HUDEP-2 (cell line): ENCODE results near the gene RPS28.
"Not testable (repeated sequence)": the region's sequence is repeated elsewhere in the genome, so short reads cannot be mapped to it uniquely, and the experiment has no call there.

Experiments
- DNase-seq, 76 experiments: peaks; one replicate each; lab custom pipeline; 2025; ENCODE audit not compliant: unreplicated experiment in 76 of 76; lab: John Stamatoyannopoulos, UW

RPS28 gene

GRCh38 chr19:8321067-8321985 is at the start of gene RPS28, which contains the start of gene NDUFA7:
Gene RPS28 (plus strand): TSS chr19:8321496. CDS start chr19:8321531, 35 bp downstream.
Gene NDUFA7 (minus strand): TSS chr19:8321375. CDS start chr19:8321358, 17 bp downstream.
- DNase-seq, result peak in 74 of 76 experiments; percentile 36 to 98 (median 95)

GRCh38 chr19:8276508-8276907 is 44.8 kb upstream of the RPS28 start:
- not testable (repeated sequence) for DNase-seq

GRCh38 chr19:8291337-8291736 is 30.0 kb upstream of the RPS28 start:
- DNase-seq, result not testable (repeated sequence)

- DNase-seq, result peak in 67 of 76 experiments; percentile 30 to 91 (median 69)
Observed at GRCh38 chr19:8302357-8302691, 19.0 kb upstream of the RPS28 start.

- peak in 1 of 76 experiments; percentile 65 for DNase-seq
Observed at GRCh38 chr19:8302734-8303133, 18.6 kb upstream of the RPS28 start.

GRCh38 chr19:8304841-8305621 is 16.3 kb upstream of the RPS28 start:
- DNase-seq, result peak in 42 of 76 experiments; percentile 16 to 72 (median 38)

GRCh38 chr19:8305798-8306197 is 15.5 kb upstream of the RPS28 start:
- DNase-seq, result no peak

GRCh38 chr19:8306235-8307054 is 14.9 kb upstream of the RPS28 start:
- no peak for DNase-seq

- peak in 15 of 76 experiments; percentile 15 to 69 (median 28) for DNase-seq
Observed at GRCh38 chr19:8307400-8307964, 13.8 kb upstream of the RPS28 start.

GRCh38 chr19:8307965-8308866 is 13.1 kb upstream of the RPS28 start, which contains the start of gene CD320:
Gene CD320 (minus strand): TSS chr19:8308358. CDS start chr19:8308290, 68 bp downstream.
- peak in 75 of 76 experiments; percentile 49 to 97 (median 87) for DNase-seq

GRCh38 chr19:8308891-8309291 is 12.4 kb upstream of the RPS28 start:
- DNase-seq, result no peak

- DNase-seq, result no peak
Observed at GRCh38 chr19:8310342-8311055, 10.8 kb upstream of the RPS28 start.

GRCh38 chr19:8311461-8312260 is 9.6 kb upstream of the RPS28 start:
- peak in 71 of 76 experiments; percentile 40 to 91 (median 79) for DNase-seq

GRCh38 chr19:8314981-8315640 is 6.2 kb upstream of the RPS28 start:
- not testable (repeated sequence) for DNase-seq

- DNase-seq, result no peak
Observed at GRCh38 chr19:8316351-8317125, 4.8 kb upstream of the RPS28 start.

GRCh38 chr19:8318835-8319234 is 2.5 kb upstream of the RPS28 start:
- DNase-seq, result peak in 3 of 76 experiments; percentile 23 to 24 (median 23)
